ENCODE results near the gene NDUFB2.
A peak's percentile ranks its signal among the peaks of the same experiment; 100 is the strongest.
"Not testable (repeated sequence)": the region's sequence is repeated elsewhere in the genome, so short reads cannot be mapped to it uniquely, and the experiment has no call there.

Gene NDUFB2

GRCh38 chr7:140673063-140673773 is 23.3 kb upstream of the NDUFB2 start:
- DNase-seq: peak; percentile 51 to 54

DNA sequence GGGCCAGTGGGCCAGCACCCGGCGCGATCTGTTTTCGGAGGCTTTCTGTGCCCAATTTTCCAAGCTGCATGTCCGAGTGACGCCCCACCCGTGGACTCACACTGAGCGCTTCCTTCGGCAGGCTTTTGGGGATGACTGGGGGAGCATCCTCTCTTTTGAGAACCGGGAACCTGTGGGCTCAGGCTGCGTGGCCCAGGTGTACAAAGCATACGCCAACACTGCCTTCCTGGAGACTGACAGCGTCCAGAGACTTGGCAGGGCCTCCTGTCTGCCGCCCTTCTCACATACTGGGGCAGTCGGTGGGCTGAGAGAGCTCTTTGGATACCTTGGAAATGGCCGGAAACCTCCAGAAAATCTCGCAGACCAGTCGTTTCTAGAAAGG is 22.7 kb upstream of the NDUFB2 start:
- DNase-seq: no peak

- peak in 1 of 2 donors; percentile 27 for DNase-seq
These were observed 22.1 kb upstream of the NDUFB2 start for GRCh38 chr7:140674356-140674800.

DNA sequence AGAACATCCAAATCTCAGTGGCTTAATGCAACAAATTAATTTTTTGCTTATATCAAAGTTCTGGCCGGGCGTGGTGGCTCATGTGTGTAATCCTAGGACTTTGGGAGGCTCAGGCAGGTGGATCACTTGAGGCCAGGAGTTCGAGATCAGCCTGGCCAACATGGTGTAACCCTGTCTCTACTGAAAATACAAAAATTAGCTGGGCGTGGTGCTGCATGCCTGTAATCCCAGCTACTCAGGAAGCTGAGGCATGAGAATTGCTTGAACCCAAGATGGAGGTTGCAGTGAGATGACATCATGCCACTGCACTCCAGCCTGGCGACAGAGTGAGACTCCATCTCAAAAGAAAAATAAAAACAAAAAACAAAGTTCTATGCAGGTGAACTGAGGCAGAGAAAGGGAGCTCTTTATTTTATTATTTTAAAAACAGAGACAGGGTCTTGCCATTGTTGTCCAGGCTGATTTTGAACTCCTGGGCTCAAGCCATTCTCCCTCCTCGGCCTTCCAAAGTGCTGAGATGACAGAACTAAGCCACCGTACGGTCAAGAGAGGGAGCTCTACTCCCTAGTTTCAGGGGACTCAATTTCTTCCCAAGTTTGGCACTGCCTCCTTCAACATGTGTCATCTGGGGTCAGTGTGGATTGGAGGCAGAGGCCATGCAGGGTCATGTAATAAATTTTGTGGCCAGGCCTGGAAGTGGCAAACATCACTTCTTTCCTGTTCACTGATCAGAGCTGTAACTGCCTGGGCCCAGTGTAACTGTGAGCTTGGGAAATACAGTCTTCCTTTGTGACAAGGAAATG is 21.4 kb upstream of the NDUFB2 start:
- no peak for DNase-seq

DNA sequence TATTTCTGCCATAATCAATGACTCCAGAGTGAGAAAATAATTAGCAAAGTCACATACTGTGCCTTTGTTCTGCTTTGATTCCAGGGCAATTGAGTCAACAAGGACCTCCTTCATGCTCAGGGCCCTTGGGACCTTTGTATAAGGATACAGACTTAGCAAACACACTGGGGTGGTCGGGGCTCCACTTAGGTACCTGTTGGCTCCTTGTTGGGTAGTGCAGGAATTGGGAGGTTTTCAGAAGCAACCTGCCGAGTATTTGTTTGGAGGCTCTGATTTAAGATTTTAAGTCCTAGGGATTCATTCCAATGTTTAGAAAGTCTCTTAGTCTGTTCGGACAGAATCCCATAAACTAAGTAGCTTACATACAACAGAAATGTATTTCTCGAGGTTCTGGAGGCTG is 20.8 kb upstream of the NDUFB2 start:
- no peak for DNase-seq

GRCh38 chr7:140676306-140676705 is 20.2 kb upstream of the NDUFB2 start:
- DNase-seq: peak in 1 of 2 donors; percentile 41

DNA sequence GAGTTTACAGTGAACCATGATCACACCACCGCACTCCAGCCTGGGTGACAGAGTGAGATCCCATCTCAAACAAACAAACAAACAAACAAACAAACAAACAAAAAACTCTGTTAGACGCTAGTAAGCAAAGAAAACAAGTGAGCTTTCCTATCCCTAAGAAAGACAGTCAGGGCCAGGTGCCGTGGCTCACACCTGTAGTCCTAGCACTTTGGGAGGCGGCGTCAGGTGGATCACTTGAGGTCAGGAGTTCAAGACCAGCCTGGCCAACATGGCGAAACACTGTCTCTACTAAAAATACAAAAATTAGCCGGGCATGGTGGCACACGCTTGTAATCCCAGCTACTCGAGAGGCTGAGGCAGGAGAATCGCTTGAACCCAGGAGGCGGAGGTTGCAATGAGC is 19.6 kb upstream of the NDUFB2 start:
- not testable (repeated sequence) for DNase-seq

DNA sequence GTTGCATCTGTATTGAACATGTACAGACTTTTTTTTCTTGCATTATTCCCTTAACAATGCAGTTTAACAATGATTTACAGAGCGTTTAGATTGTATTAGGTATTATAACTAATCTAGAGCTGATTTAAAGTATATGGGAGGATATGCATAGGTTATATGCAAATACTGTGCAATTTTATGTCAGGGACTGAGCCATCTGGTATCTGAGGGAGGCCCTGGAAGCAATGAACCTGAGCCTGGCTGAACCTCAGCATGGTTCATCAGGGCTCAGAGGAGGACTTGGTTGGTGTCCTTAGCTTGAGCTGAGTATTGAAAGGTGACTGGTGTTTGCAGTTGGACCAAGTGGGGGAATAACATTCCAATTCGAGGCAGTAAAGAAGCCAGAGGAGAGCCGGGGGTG is 19.0 kb upstream of the NDUFB2 start:
- no peak for DNase-seq

- DNase-seq: no peak
These were observed 18.3 kb upstream of the NDUFB2 start for GRCh38 chr7:140678081-140678815.

DNA sequence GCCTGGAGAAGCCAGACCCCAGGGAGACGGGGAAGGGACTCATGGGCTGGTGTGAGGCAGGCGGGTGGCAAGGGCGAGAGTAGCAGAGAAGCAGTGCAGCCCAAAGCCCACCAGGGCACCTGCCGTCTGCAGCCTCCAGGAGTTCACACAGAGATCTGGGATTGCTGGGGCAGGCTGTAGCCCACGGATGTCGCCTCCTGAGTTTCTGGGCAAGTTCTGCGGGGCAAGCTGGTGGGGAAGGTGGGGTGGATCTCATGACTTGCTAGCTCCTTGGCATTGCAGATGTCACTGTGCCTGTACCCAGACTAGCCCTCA is 17.7 kb upstream of the NDUFB2 start:
- no peak for DNase-seq

DNA sequence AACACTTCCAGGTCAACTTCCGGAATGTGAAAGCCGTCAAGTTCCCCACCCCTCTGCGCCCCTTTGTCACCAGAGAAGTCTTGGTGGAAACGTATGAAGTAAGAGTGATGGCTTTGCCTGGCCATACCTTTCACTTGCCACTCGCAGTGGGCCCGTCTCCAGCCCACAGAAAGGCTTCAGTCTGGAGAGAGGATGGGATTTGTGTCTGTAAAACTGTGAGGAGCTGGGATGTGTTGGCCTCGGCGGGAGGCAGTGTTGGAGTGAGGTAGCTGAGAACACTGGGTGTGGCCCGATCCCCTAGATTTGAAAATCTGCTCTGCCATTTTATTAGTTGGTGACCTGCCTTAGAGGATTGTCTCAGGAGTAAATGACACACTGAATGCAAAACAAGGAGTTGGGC is 17.3 kb upstream of the NDUFB2 start:
- DNase-seq: no peak

GRCh38 chr7:140680886-140681285 is 15.6 kb upstream of the NDUFB2 start:
- no peak for DNase-seq

- DNase-seq: no peak
These were observed 14.7 kb upstream of the NDUFB2 start for GRCh38 chr7:140681766-140682165.

DNA sequence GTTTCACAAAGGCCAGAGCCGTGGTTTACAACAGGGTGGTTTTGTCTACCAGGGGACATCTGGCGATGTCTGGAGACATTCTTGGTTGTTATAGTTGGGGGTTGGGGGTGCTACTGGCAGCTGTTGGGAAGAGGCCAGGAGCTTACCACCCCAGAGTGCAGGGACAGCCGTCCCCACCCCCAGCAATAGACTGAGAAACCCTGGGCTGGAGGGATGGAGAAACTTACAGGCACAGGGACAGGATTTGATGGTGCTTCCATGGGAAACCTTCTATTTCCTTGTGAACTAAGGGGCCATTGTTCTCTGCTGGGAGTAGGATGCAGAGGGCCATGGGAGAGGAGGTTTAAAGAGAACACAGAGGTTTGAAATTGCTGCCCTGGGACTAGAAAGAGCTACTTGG is 12.9 kb upstream of the NDUFB2 start:
- DNase-seq: no peak

- no peak for DNase-seq
These were observed 12.2 kb upstream of the NDUFB2 start for GRCh38 chr7:140684066-140684950.

DNA sequence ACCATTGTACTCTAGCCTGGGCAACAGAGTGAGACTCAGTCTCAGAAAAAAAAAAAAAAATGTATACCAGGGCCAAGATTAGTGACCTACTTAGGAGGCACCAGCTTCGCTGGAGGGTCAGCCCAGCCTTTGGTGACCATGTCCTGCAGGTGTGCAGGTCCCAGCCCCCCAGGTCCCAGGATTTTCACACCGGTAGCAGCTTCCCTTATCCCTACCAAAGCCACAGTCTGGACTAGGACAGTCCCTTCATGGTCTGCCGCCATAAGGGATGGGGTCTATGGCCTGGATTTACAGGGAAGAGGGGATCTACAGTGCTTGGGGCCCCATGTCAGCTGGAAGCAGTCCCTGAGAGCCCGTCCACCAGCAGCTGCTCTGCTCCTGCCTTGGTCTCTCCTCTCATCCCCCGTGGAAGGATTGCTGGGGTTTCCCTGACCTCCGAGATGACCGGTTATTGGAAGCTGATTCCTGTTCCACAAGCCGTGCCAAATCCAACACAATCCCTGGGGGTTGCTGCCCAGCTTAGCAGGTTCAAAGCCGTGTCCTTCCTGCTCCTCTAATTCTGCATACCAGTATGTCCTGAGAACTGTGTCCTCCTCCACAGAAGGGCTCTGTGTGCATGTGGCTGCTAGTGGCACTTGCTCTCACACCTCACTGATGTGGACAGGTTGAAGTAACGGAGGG is 11.0 kb upstream of the NDUFB2 start:
- DNase-seq: no peak

DNA sequence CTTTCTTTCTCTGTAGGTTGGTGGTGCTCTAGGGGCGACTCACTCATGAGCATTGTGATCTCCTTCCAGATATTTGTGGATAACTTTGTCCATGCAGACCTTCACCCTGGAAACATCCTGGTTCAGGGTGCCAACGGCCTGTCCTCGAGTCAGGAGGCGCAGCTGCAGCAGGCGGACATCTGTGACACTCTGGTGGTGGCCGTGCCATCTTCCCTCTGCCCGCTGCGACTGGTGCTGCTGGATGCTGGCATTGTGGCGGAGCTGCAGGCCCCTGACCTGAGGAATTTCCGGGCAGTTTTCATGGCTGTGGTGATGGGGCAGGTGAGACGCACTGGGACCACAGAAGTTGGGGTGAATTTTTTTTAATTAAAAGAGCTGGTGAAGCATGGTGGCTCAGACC is 9.6 kb upstream of the NDUFB2 start:
- no peak for DNase-seq

GRCh38 chr7:140688341-140688740 is 8.2 kb upstream of the NDUFB2 start:
- no peak for DNase-seq

DNA sequence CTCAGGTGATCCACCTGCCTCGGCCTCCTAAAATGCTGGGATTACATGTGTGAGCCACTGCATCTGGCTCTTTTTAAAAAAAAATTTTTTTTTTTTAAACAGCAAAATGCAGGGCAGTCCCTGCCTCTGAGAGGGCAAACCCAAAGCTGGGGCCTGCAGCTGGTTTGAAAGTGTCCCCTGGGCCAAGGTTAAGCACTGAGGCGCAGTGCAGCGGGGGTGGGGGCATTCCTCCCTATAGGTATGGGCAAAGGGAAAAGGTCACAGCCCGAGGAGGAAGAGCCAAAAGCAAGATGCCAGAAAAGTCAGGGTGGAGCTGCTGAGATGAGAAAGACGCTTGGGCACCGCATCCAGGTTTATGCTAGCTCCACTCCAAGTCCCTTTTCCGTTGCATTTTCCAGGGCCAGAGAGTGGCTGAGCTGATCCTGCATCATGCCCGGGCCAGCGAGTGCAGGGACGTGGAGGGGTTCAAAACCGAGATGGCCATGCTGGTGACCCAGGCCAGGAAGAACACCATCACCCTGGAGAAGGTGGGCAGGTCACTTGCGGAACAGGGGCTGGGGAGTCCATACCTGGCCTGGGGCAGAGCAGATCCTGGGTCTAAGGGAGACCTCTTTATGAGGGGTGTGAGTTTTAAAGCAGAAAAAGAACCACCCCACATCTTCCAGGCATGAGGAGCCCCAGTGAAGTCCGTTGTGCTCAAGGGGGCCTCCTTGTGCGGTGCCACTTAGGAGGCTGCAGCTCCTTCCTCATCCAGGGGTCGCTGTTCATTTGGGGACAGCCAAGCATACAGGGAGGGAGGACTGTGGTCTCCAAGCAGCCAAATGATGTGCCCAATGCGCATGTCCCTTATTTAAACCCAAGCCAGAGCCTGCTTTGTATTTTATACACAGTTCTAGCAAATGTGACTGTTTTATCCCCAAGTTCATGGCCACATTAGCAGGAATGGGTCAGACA is 7.0 kb upstream of the NDUFB2 start:
- DNase-seq: no peak

- DNase-seq: no peak
These were observed 5.0 kb upstream of the NDUFB2 start for GRCh38 chr7:140691376-140692045.

Measured in CD4-positive, alpha-beta T cell treated with Interleukin-1 beta for 1 hour (primary cell).